A549 (cell line): ENCODE measurements around the gene EMC8. TPM values are rescaled to one million over a fixed set of nuclear protein-coding genes. Genes with fewer than 3 reads are reported as not detected.
"Not testable (repeated sequence)": the region's sequence is repeated elsewhere in the genome, so short reads cannot be mapped to it uniquely, and the experiment has no call there.

Source experiments
- ATAC-seq, 2 experiments: fragments of 200-7000 bp in 1 of 2; fragments of >200 bp in 1 of 2; cut with Nextera tagmentation in 1 of 2; cut with Tn5 transposase in 1 of 2; 3 replicates each; pipeline versions ENCODE4 v1.8.0 to v1.9.1; 2018 to 2020; ENCODE audit warnings: mild to moderate bottlenecking in 1 of 2, moderate library complexity in 1 of 2
- CTCF ChIA-PET: fragments of 300-600 bp; sonication (Branson Sonifier 250); formaldehyde crosslinking; extraction: SDS; loops from one replicate; lab custom pipeline; 2021; ENCODE audit warnings: antibody characterized with exemption, inconsistent platforms; lab: Yijun Ruan, JAX
- POLR2A ChIA-PET: fragments of 350-600 bp; formaldehyde crosslinking; extraction: SDS; loops from one replicate; lab custom pipeline; 2021; ENCODE audit warnings: antibody characterized with exemption, inconsistent platforms; lab: Yijun Ruan, JAX
- DNase-seq, 2 experiments: peaks; one replicate each; pipeline versions ENCODE4 v3.0.0 to v3.0.0-alpha.2; 2011 to 2016; ENCODE audit warnings: low read depth in 1 of 2, low spot score in 1 of 2
- FAIRE-seq: peaks from 2 replicates; lab custom pipeline; 2011; peaks lifted over from hg19 to GRCh38; lab: Jason Lieb, UNC
- H3K27ac ChIP-seq, 2 experiments: fragments of >200 bp; sonication (Bioruptor Twin); formaldehyde crosslinking; 3 replicates each; pipeline ENCODE4 v1.5.1; 2016 to 2017
- H3K4me1 ChIP-seq: fragments of >200 bp; sonication (Bioruptor Twin); formaldehyde crosslinking; 3 replicates; pipeline ENCODE4 v1.6.1; 2016
- H3K4me2 ChIP-seq: fragments of >200 bp; sonication (Bioruptor Twin); formaldehyde crosslinking; 3 replicates; pipeline ENCODE4 v1.6.1; 2016
- H3K4me3 ChIP-seq: fragments of >200 bp; sonication (Bioruptor Twin); formaldehyde crosslinking; 3 replicates; pipeline ENCODE4 v1.5.1; 2016
- H3K9me3 ChIP-seq: fragments of >200 bp; sonication (Bioruptor Twin); formaldehyde crosslinking; 3 replicates; pipeline ENCODE4 v1.6.1; 2016
- BHLHE40 ChIP-seq: IDR thresholded peaks from 2 replicates; pipeline ENCODE4 v1.6.1; 2012; ENCODE audit warnings: low read depth, low read length, inconsistent platforms
- CBX8 ChIP-seq: fragments of 200-600 bp; sonication (generic); IDR thresholded peaks from 2 replicates; pipeline ENCODE4 v1.6.1; 2016
- EHMT2 ChIP-seq: fragments of 200-600 bp; sonication (generic); IDR thresholded peaks from 2 replicates; pipeline ENCODE4 v1.6.1; 2016; ENCODE audit warnings: antibody characterized with exemption, low read depth, mild to moderate bottlenecking, moderate library complexity
- EP300 ChIP-seq, 2 experiments: fragments of >200 bp; sonication (Bioruptor Twin); formaldehyde crosslinking; IDR thresholded peaks; 2 replicates in 1 of 2; 3 replicates in 1 of 2; pipeline ENCODE4 v1.6.1; 2016 to 2017
- FOSB ChIP-seq: fragments of 250-450 bp; sonication (Bioruptor Pico); IDR thresholded peaks from 2 replicates; pipeline ENCODE4 v1.5.0; 2020; ENCODE audit warnings: mild to moderate bottlenecking, moderate library complexity
- FOXS1 ChIP-seq: fragments of 250-450 bp; sonication (Bioruptor Pico); IDR thresholded peaks from 2 replicates; pipeline ENCODE4 v1.5.0; 2020; ENCODE audit warnings: mild to moderate bottlenecking, moderate library complexity
- HDAC2 ChIP-seq: fragments of 200-600 bp; sonication (generic); IDR thresholded peaks from 2 replicates; pipeline ENCODE4 v1.6.1; 2016
- HOXB13 ChIP-seq: fragments of 250-450 bp; sonication (Bioruptor Pico); IDR thresholded peaks from 2 replicates; pipeline ENCODE4 v1.5.0; 2020; ENCODE audit warnings: low read depth, mild to moderate bottlenecking, moderate library complexity
- JUN ChIP-seq, 2 experiments: fragments of >200 bp; sonication (Bioruptor Twin); formaldehyde crosslinking; IDR thresholded peaks; 2 replicates in 1 of 2; 3 replicates in 1 of 2; pipeline ENCODE4 v1.6.1; 2016 to 2017
- MAZ ChIP-seq: fragments of 150-350 bp; IDR thresholded peaks from 2 replicates; pipeline ENCODE4 v1.6.1; 2014; ENCODE audit warnings: antibody characterized with exemption, low read depth, low read length, borderline replicate concordance
- PHF8 ChIP-seq: fragments of 200-600 bp; sonication (generic); IDR thresholded peaks from 2 replicates; pipeline ENCODE4 v1.6.1; 2016; ENCODE audit warnings: low read depth, mild to moderate bottlenecking, antibody characterized with exemption, moderate library complexity, borderline replicate concordance
- SMC3 ChIP-seq: fragments of >200 bp; sonication (Bioruptor Twin); formaldehyde crosslinking; IDR thresholded peaks from 3 replicates; pipeline ENCODE4 v1.6.1; 2018; ENCODE audit warnings: inconsistent platforms
- WGBS: methylation state at CpG from one replicate; pipeline ENCODE4 v1.1.6; 2017; ENCODE audit errors: missing lambda C conversion rate; 5-methylcytosine and 5-hydroxymethylcytosine counted together
- polyA plus RNA-seq, 4 experiments: library from polyadenylated mRNA; depleted of rRNA in 3 of 4; stranded (reverse); fragments of >200 nt; fragmentation: RNase III in 1 of 4; extraction: RNeasy Plus Mini Kit Qiagen cat#74134 plus additional on column Dnase treatment in 1 of 4; gene quantifications; 2 replicates in 3 of 4; 3 replicates in 1 of 4; pipeline ENCODE4 v1.2.3, GENCODE V29; 2011 to 2017
- TF ChIP-seq, protein P1 (sequence below): fragments of 250-450 bp; sonication (Bioruptor Pico); IDR thresholded peaks from 2 replicates; pipeline ENCODE4 v1.5.0; 2021; ENCODE audit warnings: mild to moderate bottlenecking, moderate library complexity, borderline replicate concordance
- TF ChIP-seq, protein P2 (sequence below): IDR thresholded peaks from 2 replicates; pipeline ENCODE4 v1.6.1; 2012

EMC8 gene
- polyA plus RNA-seq, 2 of the 4 experiments (the other 2 are of a cell fraction), result 43.0 to 53.2 TPM

DNA sequence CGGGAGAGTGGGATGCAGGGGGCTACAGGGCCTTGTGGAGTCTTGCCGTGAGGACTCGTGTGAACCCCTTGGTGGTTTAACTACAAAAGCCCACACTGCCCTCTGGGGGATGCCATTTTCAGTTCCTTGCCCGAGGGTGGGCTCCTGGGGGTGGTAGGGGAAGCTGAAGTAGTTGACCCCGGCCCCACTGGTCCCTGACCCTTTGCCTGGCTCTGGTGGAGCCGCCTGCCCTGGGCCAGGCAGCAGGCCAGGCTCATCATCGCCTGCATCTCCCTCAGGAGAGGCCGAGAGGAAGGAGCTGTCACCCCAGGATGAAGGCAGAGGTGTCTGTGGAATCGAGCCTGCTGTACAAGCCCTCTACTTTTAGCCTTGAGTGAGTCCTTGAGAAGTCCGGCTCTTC, 10.3 kb upstream of the EMC8 start (continued):
- TF ChIP-seq JUN (IDR thresholded peaks at IDR 0.05), result no peak

DNA sequence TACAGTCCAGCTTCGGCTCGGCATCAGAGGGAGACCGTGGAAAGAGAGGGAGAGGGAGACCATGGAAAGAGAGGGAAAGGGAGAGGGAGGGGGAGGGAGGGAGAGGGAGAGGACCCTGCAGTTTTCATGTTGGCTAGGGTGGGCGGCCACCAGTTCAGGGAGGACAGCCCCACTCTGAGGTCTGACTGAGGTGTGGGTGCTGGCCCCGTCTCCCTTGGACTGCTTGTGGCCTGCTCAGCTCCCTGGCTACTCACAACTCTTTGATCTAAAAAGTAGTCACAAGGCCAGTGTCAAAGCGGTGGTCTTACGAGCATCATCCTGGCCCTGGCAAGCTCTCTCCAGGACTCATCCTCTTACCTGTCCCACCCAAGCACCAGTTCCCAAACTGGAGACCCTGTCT, 9.6 kb upstream of the EMC8 start:
- H3K27ac ChIP-seq, result no peak overlapping the region
- FAIRE-seq (no peak), DNase-seq (no peak), ATAC-seq (no peak; a peak in 2 of 6 replicates)
- POLR2A ChIA-PET, result no interaction called here
- CTCF ChIA-PET, result interaction anchor here (0.6 to 3.0 kb wide), 4 partner anchors 10 to 1417 kb away, joined by 3 to 32 read pairs (median 8); no protein-coding TSS in a partner anchor
- no peaks in the 10 kb centered on the region for H3K4me1 ChIP-seq
- no peaks in the 10 kb centered on the region for H3K9me3 ChIP-seq
- no peak overlapping the region for H3K4me3 ChIP-seq
- no peak overlapping the region for H3K4me2 ChIP-seq
- TF ChIP-seq PHF8 (no peak), EHMT2 (no peak), HOXB13 (CRISPR knock-in tag) (no peak), BHLHE40 (no peak), MAZ (no peak), SMC3 (no peak), CBX8 (no peak), FOSB (no peak), JUN (IDR thresholded peaks at IDR 0.05) (no peak), FOXS1 (CRISPR knock-in tag) (no peak), EP300 (IDR thresholded peaks at IDR 0.05) (no peak)
- TF ChIP-seq, protein P1, sequence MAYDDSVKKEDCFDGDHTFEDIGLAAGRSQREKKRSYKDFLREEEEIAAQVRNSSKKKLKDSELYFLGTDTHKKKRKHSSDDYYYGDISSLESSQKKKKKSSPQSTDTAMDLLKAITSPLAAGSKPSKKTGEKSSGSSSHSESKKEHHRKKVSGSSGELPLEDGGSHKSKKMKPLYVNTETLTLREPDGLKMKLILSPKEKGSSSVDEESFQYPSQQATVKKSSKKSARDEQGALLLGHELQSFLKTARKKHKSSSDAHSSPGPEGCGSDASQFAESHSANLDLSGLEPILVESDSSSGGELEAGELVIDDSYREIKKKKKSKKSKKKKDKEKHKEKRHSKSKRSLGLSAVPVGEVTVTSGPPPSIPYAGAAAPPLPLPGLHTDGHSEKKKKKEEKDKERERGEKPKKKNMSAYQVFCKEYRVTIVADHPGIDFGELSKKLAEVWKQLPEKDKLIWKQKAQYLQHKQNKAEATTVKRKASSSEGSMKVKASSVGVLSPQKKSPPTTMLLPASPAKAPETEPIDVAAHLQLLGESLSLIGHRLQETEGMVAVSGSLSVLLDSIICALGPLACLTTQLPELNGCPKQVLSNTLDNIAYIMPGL (CRISPR knock-in tag), result no peak
- TF ChIP-seq, protein P2, sequence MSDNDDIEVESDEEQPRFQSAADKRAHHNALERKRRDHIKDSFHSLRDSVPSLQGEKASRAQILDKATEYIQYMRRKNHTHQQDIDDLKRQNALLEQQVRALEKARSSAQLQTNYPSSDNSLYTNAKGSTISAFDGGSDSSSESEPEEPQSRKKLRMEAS, result no peak
- 94% methylated on average over 7 of the region's 7 CpGs for WGBS

DNA sequence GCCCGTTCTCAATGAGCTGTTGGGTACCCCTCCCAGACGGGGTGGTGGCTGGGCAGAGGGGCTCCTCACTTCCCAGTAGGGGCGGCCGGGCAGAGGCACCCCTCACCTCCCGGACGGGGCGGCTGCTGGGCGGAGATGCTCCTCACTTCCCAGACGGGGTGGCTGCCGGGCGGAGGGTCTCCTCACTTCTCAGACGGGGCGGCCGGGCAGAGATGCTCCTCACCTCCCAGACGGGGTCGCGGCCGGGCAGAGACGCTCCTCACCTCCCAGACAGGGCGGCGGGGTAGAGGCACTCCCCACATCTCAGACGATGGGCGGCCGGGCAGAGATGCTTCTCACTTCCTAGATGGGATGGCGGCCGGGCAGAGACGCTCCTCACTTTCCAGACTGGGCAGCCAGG, 8.8 kb upstream of the EMC8 start:
- WGBS, result 80% methylated on average over 1 of the region's 27 CpGs
- H3K4me2 ChIP-seq, ATAC-seq, FAIRE-seq, H3K27ac ChIP-seq, H3K9me3 ChIP-seq, DNase-seq, H3K4me3 ChIP-seq, H3K4me1 ChIP-seq, CTCF ChIA-PET, POLR2A ChIA-PET: not testable (repeated sequence)

DNA sequence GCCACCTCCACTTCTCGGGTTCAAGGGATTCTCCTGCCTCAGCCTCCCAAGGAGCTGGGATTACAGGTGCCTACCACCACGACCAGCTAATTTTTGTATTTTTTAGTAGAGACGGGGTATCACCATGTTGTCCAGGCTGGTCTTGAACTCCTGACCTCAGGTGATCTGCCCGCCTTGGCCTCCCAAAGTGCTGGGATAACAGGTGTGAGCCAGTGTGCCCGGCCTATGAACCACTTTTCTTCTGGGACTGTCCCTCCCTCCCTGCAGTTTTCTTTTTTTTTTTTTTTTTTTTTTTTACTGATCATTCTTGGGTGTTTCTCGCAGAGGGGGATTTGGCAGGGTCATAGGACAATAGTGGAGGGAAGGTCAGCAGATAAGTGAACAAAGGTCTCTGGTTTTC, 8.0 kb upstream of the EMC8 start:
- FAIRE-seq, H3K27ac ChIP-seq, POLR2A ChIA-PET, ATAC-seq, H3K4me1 ChIP-seq, H3K4me3 ChIP-seq, H3K9me3 ChIP-seq, H3K4me2 ChIP-seq, DNase-seq: not testable (repeated sequence)
- WGBS, result 91% methylated on average over 5 of the region's 6 CpGs
- CTCF ChIA-PET, result interaction anchor here (1.0 to 2.6 kb wide), 3 partner anchors 12 to 209 kb away, joined by 4 to 9 read pairs (median 4); no protein-coding TSS in a partner anchor

DNA sequence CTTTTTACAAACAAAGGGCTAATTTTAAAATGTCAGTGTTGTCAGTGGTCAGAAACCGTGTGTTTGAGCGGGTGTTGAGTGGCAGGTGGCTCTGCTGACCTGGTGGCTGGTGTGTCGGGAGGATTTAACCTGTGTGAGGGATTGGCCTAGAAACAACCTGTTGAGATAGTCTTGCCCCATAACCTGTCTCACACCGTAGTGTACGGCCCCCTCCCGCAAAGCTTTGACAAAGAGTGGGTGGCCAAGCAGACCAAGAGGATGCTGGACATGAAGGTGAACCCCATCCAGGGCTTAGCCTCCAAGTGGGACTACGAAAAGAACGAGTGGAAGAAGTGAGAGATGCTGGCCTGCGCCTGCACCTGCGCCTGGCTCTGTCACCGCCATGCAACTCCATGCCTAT, 7.2 kb upstream of the EMC8 start:
- ATAC-seq, result no peak
- H3K27ac ChIP-seq, result no peak overlapping the region
- CTCF ChIA-PET, result interaction anchor here (1.0 to 2.6 kb wide), 4 partner anchors 13 to 210 kb away, joined by 3 to 9 read pairs (median 4); no protein-coding TSS in a partner anchor
- 95% methylated on average over 11 of the region's 11 CpGs for WGBS
- H3K9me3 ChIP-seq, result no peaks in the 10 kb centered on the region
- H3K4me1 ChIP-seq, result no peaks in the 10 kb centered on the region
- H3K4me2 ChIP-seq, result no peak overlapping the region
- FAIRE-seq, result no peak
- POLR2A ChIA-PET, result no interaction called here
- no peak overlapping the region for H3K4me3 ChIP-seq
- DNase-seq, result no peak
- no peak for TF ChIP-seq HDAC2
